Skin epidermis (tissue), 12 donors: ENCODE measurements around the gene SNAI1.
A peak's percentile ranks its signal among the peaks of the same experiment; 100 is the strongest.

Experiments
- H3K27ac ChIP-seq, 21 experiments: fragments of 200-600 bp; sonication (generic) in 11 of 21; one replicate each; pipeline ENCODE4 v1.5.0; 2020; ENCODE audit warnings: mild to moderate bottlenecking in 3 of 21, inconsistent platforms in 2 of 21, moderate library complexity in 2 of 21
- H3K4me3 ChIP-seq, 7 experiments: fragments of 200-600 bp; sonication (generic) in 2 of 7; one replicate each; pipeline ENCODE4 v1.5.0; 2020; ENCODE audit warnings: inconsistent platforms in 2 of 7, mild to moderate bottlenecking in 2 of 7, moderate library complexity in 1 of 7

Gene SNAI1

DNA sequence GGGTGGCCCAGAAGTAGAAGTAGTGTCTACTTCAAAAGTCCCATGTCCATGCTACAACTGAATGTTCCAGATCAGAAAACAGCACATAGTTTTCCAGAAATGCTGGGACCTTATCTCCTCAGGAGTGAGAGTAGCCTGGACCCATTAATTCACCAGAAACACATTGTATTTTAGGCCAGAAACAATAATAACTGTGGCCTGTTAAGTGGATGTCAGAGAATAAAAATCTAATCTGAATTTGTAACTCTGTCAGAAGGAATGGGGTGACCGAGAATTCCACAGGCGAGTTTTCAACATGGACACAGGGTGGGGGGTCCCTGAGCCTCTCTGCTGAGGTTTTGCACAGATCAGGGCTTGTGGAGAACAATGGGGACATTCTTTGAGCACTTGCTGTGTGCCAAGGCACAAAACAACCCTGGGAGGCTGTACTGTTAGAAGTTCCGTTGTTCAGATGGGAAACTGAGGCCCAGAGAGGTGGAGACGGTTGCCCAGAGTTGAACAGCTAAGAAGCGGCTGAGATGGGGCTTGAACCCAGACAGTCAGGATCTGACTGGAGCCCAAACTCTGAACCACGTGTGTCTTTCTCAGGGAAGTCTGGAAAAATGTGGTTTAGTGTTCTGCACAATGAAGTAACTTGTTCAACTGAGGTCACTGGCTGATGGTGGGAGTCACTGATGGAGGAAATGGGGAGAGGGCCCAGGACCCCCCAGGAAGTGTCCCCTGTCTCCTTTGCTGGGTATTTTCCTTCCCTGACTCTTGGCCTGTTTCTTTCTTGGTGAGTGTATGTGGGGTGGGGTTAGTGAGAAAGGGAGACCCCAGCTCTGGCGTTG is 44.2 kb downstream of the SNAI1 start:
- H3K4me3 ChIP-seq: no peak overlapping the region
- H3K27ac ChIP-seq: peak overlapping the region in 12 of 21 experiments; percentile 7 to 79 (median 43)

DNA sequence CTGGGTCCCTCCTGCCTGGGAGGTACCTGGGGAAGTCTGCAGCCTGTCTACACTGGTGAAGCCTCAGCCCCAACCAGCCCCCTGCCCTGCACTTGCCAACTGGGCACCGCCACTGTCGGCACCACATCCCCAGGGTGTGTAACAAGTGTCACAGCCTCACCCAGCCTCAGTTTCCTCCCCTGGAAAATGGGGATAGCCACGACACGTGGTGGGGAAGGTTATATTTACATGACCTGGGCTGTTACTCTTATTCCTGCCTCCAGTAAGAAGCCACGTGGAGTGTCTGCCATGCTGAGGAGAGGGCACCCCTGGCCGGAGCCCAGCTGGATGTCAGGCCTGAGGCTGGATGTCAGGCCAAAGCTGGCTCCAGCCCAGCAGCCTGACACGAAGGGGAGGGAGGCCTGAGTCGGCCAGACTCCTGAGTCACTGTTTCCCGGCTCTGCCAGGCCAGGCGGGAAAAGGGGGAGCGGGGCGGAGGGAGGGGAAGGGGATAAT is 44.9 kb downstream of the SNAI1 start:
- H3K27ac ChIP-seq: peak overlapping the region in 12 of 21 experiments; percentile 4 to 79 (median 43)
- no peak overlapping the region for H3K4me3 ChIP-seq

DNA sequence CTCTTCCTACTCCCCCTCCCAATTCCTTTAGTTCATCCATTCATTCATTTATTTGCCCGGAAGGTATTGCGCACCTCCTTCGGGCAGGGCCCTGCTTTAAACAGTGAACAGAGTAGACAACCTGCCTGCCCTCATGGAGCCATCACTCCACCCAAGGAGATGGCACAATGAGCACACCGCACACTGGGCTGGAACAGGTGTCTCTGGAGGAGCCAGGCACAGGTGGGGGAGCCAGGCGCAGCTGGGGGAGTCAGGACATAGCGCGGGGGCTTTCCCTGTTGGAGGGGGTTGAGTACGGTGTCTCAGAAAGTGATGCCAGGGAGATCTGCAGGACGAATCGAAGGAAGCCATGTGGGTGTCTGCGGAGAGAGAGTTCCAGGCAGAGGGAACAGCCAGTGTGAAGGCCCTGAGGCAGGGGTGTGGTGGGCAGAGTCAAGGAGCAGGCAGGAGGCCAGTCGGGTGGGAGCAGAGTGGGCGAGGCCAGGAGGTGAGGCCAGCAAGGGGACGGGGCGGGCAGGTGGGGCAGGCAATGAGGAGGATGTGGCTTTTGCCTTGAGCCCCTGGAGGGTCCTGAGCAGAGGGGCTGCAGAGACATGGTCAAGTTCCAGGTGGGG is 46.4 kb downstream of the SNAI1 start:
- no peak overlapping the region for H3K4me3 ChIP-seq
- peak overlapping the region in 8 of 21 experiments; percentile 5 to 74 (median 55) for H3K27ac ChIP-seq

DNA sequence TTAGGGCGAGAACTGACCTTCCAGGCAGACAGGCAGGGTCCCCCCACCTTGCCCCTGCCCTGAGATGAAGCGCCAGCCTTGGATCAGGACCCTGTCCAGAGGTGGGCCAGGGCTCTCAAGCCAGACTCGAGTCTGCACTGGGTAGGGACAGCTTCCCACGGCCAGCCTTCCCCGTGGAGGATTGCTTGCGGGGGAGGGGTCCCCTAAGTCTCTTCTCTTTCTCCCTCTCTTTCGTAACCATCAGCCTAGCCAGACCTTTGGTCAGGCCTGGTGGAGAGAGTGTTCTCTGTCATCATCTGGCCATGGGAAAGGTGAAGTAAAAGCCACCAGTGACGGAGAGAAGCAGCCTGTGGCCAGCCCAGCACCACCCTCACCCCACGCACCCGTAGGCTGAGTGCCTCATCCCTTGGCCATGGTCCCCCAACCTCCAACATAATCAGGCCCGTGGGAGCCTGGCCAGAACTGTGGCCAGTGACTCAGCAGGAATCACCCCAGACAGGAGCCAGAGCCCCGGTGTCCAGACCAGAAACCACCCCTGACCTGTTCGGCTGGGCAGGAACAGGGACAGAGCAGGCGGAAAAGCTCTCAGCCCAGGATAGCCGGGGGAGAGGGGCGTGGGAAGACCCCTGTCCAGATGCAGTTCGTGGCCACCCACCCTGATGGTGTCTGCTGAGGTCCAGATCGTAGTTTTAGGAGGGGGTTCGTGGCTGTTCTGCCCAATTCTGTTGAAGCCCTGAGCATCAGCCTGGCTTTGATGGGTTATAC is 47.1 kb downstream of the SNAI1 start:
- Histone ChIP-seq H3K27ac (peak overlapping the region in 13 of 21 experiments; percentile 5 to 74 (median 44)), H3K4me3 (no peak overlapping the region)

DNA sequence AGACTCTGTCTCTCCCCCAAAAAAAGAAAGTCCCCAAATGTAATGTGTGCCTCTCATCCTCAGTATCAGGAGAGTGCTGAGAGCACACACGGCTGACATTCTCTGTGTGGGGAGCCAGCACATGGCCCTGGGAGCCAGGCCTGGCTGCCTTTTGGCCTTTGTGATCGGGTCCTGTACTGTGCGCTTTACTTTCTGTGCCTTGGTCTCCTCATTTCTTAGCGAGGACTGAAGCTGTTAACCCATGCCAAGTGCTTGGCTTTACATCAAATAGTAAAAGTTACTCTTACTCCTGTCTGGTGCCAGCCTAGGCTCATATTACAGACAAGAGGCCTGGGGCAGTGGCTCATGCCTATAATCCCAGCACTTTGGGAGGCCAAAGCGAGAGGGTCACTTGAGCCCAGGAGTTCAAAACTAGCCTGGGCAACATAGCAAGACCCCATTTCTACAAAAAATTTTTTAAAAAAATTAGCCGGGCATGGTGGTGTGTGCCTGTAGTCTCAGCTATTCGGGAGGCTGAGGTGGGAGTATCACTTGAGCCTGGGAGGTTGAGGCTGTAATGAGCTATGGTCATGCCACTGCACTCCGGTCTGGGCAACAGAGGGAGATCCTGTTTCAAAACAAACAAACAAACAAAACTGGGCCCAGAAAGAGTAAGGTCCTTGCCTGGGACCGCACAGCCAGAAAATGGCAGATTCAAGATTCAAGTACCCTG is 50.3 kb downstream of the SNAI1 start:
- Histone ChIP-seq H3K27ac (peak overlapping the region in 15 of 21 experiments; percentile 4 to 70 (median 43)), H3K4me3 (no peak overlapping the region)

DNA sequence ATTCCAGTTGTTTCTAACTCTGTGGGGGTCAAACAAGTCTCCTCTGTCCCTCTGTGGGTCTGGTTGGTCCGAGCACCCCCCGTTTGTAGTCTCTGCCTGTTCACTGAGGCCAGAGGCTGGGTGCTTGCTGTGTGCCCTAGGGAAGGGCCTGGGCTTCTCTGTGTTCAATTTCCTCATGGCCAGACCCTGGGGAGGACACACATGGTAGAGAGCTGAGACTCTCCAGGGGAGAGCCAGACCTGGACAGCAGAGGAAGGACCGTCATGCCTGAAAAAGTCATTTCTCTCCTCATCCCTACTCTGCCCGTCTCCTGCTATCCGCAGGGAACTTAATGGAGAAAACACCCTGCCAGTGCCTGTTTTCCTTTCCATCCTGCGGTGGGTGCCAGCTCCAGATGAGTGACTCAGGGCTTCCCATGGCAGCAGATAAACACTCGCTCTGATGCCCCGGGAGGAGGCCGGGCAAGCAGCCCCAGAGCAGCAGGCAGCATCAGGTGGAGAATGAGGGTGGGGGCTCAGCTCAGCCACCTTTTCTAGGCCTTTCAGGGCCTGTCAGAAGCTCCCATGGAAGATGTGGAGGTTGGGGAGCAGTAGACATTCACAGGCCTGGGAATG is 51.9 kb downstream of the SNAI1 start:
- peak overlapping the region in 16 of 21 experiments; percentile 8 to 82 (median 55) for H3K27ac ChIP-seq
- no peak overlapping the region for H3K4me3 ChIP-seq

DNA sequence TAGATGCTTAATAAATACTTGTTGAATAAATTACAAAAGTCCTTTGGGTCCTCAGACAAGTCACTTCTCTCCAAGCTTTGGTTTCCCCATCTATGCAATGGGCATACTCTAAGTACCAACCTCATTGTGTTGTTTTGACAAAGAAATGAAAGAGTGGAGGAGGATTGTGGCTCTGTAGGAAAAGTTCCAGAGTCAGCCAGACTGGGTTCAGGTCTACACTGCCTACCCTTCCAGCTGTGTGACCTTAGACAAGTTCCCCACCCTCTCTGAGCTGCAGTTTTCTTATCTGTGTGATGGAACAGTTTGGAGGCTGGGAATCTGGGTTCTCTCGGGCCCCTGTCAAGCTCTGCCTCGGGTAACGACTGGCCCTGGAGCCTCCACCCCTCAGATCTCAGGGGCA is 53.9 kb downstream of the SNAI1 start:
- Histone ChIP-seq H3K4me3 (no peak overlapping the region), H3K27ac (peak overlapping the region in 2 of 21 experiments; percentile 22 to 45)

DNA sequence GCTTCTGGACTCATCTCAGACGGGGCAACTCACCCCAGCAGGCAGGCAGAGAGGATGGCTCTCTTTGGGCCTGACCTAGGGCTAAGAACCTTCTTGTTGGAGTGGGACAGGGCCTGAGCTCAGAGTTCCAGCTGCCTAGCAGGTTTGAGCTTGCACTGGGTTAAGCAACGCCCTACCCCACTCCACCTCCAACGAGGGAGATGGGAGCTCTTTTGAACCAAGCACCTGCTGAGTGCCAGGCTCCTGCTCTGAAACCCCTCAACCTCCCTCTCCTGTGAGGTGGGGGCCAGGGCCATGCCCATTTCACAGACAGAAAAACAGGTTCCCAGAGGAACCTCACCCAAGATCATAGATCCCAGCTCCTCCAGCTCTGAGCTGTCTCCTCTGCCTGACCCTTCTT is 54.3 kb downstream of the SNAI1 start:
- no peak overlapping the region for H3K4me3 ChIP-seq

DNA sequence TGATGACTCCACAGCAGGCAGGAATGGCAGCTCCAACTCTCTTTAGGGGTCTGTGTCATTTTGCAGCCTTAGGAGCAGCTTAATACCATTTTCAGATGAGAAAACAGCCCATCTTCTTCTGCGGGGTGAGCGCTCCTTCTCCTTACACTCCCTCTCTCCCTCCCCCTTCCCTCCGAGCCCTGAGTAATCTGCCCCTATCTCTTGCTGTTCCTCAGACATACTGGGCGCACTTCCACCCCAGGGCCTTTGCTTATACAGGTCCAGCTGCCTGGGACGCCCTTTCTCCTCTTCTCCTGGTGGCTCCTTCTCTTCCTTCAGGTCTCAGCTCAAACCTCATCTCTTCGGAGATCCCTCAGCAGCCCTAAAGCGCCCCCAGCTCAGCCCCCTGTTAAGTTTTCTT is 54.8 kb downstream of the SNAI1 start:
- Histone ChIP-seq H3K27ac (no peak overlapping the region), H3K4me3 (no peak overlapping the region)

More for the DNA sequence above, 54.3 kb downstream of the SNAI1 start:
- H3K27ac ChIP-seq: peak overlapping the region in 2 of 21 experiments; percentile 22 to 45

DNA sequence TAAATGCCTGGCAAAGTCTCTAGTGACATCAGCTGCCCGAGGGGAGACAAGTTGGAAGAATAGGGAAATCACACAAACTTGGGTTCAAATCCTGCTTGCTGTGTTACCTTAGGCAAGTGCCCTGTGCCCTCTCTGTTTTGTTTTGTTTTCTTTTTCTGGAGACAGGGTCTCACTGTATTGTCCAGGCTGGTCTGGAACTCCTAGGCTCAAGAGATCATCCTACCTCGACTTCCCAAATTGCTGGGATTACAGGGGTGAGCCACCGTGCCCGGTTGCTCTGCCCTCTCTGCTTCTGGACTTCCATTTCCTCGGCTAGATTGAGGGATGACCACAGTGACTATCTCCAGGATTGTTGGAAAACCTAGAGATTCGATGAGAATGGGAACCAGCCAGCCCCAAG is 55.4 kb downstream of the SNAI1 start:
- Histone ChIP-seq H3K4me3 (no peak overlapping the region), H3K27ac (no peak overlapping the region)
